Measurements from ENCODE around the gene ATG13.

ATG13 gene

DNA sequence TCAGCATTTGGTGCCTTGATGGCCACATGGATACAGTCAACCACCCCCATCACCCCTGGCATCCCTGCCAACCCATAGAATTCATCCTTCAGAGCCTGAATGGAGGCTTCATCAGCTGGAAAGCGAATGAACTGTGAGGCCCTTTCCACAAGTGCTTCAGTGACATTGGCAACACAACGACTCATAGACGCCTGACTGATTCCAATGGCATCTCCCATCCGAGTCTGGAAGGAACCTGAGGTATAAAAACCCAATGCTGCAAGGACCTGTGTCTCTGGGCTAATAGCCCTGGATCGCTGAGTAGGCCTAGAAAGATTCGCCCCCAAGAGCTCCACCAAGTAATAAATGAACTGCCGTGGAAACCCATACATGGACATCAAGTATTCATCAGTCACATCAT is 1.6 kb upstream of the ATG13 start:
- peaks cover 10% of the 10 kb centered on the region for H3K4me1 ChIP-seq (ENCODE audit: control insufficient read depth, insufficient read depth, low read length)
- no peaks in the 10 kb centered on the region for H3K27me3 ChIP-seq (ENCODE audit: control insufficient read depth, insufficient read depth, low read length)
- no peak overlapping the region for H3K4me3 ChIP-seq (ENCODE audit: low read length)
- H3K9ac ChIP-seq (ENCODE audit: low read length), result no peak overlapping the region
- no peaks in the 10 kb centered on the region for H3K36me3 ChIP-seq (ENCODE audit: control insufficient read depth, insufficient read depth, low read length)
- H3K27ac ChIP-seq (ENCODE audit: low read depth, low read length), result no peak overlapping the region

DNA sequence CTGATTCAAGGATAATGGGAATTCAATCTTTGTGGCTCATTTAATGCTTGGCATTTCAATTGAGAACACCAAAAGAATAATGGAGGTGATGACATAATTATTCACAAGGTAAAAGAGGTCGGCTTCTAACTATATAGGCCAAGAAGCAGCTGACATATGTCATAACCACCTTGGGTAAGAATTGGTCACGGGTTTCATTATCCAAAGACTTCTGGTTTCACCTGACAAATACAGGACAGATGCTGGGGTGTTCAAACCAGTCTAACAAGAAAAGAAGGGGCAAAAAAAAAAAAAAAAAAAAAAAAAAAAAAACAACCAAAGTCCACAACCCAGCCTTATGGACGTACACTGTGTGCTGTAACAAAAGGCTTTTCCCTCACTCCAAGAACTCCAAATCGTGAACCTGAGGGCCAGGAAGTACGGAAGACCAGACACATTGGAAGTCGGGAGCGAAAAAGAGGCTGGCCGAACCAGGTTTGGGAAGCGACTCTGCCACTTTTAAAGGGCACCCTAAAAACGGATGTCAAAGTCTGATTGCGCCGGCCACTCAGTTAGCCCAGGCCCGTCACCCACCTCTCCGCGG is 711 bp upstream of the ATG13 start:
- Histone ChIP-seq H3K27me3 (ENCODE audit: control insufficient read depth, insufficient read depth, low read length) (no peaks in the 10 kb centered on the region), H3K9ac (ENCODE audit: low read length) (peak overlapping the region; percentile 68), H3K27ac (ENCODE audit: low read depth, low read length) (peak overlapping the region; percentile 96), H3K4me3 (ENCODE audit: low read length) (peak overlapping the region; percentile 100), H3K36me3 (ENCODE audit: control insufficient read depth, insufficient read depth, low read length) (no peaks in the 10 kb centered on the region), H3K4me1 (ENCODE audit: control insufficient read depth, insufficient read depth, low read length) (peaks cover 10% of the 10 kb centered on the region)

DNA sequence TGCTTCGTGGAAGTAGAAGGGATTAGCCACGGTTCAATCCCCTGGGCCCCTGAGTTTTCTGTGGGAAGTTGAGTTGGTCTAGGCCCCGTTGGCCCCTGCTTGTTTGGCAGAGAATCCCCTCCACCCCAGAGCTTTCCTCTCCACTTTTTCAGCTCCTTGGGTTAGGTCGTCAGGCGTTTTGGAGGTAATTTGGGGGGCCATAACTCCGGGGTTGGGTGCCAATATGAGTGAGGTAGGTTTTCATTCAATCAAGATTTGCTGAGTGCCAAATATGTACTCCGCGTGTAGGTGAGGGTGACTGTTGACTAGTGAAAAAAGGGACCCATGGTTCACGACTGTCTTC is 590 bp downstream of the ATG13 start:
- Histone ChIP-seq H3K27me3 (ENCODE audit: control insufficient read depth, insufficient read depth, low read length) (no peaks in the 10 kb centered on the region), H3K9ac (ENCODE audit: low read length) (peak overlapping the region; percentile 99), H3K36me3 (ENCODE audit: control insufficient read depth, insufficient read depth, low read length) (no peaks in the 10 kb centered on the region), H3K4me3 (ENCODE audit: low read length) (peak overlapping the region; percentile 100), H3K27ac (ENCODE audit: low read depth, low read length) (peak overlapping the region; percentile 96), H3K4me1 (ENCODE audit: control insufficient read depth, insufficient read depth, low read length) (peaks cover 10% of the 10 kb centered on the region)

DNA sequence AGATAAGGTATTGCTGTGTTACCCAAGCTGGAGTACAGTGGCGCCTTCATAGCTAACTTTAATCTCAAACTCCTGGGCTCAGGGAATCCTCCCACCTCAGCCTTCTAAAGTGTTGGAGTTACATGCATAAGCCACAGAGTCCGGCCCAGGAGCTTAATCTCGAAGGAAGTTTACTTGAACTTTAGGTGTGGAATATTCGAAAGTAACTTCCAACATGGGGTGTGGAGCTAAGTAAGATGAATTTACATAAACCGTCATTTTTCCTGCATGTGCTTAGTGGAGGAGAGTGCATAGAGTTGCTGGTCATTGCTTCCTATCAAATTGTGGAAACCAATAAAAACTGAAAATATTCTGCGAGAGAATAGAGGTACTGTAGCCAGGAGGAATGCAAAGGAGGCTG is 1.5 kb downstream of the ATG13 start:
- H3K9ac ChIP-seq (ENCODE audit: low read length), result no peak overlapping the region
- H3K4me1 ChIP-seq (ENCODE audit: control insufficient read depth, insufficient read depth, low read length), result peaks cover 10% of the 10 kb centered on the region
- H3K27ac ChIP-seq (ENCODE audit: low read depth, low read length), result no peak overlapping the region
- no peak overlapping the region for H3K4me3 ChIP-seq (ENCODE audit: low read length)
- H3K36me3 ChIP-seq (ENCODE audit: control insufficient read depth, insufficient read depth, low read length), result no peaks in the 10 kb centered on the region
- no peaks in the 10 kb centered on the region for H3K27me3 ChIP-seq (ENCODE audit: control insufficient read depth, insufficient read depth, low read length)

DNA sequence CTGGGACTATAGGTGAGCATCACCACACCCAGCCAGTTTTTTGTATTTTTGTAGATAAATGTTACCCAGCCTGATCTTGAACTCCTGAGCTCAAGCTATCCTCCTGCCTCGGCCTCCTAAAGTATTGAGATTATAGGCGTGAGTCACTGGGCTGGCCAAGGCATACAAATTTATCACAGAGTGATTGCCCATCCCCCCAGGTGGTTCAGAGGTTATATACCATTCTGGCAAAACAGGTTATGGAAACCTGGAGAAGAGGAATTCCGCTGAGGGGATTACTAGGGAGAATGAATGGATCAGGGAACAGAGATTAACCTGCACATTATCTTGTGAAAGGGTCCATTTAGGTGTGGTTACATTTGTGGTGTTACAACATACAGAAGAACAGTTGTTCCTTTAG is 8.1 kb downstream of the ATG13 start:
- H3K27me3 ChIP-seq (ENCODE audit: control insufficient read depth, insufficient read depth, low read length), result no peaks in the 10 kb centered on the region
- H3K9ac ChIP-seq (ENCODE audit: low read length), result no peak overlapping the region
- peaks cover 12% of the 10 kb centered on the region for H3K36me3 ChIP-seq (ENCODE audit: control insufficient read depth, insufficient read depth, low read length)
- no peak overlapping the region for H3K27ac ChIP-seq (ENCODE audit: low read depth, low read length)
- no peaks in the 10 kb centered on the region for H3K4me1 ChIP-seq (ENCODE audit: control insufficient read depth, insufficient read depth, low read length)
- H3K4me3 ChIP-seq (ENCODE audit: low read length), result no peak overlapping the region

DNA sequence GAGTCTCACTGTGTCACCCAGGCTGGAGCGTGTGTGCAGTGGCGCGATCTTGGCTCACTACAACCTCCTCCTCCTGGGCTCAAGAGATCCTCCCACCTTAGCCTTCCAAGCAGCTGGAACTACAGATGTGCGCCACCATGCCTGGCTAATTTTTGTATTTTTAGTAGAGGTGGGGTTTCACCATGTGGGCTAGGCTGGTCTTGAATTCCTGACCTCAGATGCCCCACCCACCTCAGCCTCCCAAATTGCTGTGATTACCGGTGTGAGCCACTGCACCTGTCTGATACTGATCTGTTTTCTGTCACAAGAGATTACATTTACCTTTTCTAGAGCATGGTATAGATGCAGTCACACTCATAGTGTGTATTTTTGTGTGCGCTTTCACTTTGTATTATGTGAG is 11.6 kb downstream of the ATG13 start:
- Histone ChIP-seq H3K4me1 (ENCODE audit: control insufficient read depth, insufficient read depth, low read length) (no peaks in the 10 kb centered on the region), H3K27me3 (ENCODE audit: control insufficient read depth, insufficient read depth, low read length) (no peaks in the 10 kb centered on the region), H3K27ac (ENCODE audit: low read depth, low read length) (no peak overlapping the region), H3K9ac (ENCODE audit: low read length) (no peak overlapping the region), H3K4me3 (ENCODE audit: low read length) (no peak overlapping the region), H3K36me3 (ENCODE audit: control insufficient read depth, insufficient read depth, low read length) (peaks cover 12% of the 10 kb centered on the region)

DNA sequence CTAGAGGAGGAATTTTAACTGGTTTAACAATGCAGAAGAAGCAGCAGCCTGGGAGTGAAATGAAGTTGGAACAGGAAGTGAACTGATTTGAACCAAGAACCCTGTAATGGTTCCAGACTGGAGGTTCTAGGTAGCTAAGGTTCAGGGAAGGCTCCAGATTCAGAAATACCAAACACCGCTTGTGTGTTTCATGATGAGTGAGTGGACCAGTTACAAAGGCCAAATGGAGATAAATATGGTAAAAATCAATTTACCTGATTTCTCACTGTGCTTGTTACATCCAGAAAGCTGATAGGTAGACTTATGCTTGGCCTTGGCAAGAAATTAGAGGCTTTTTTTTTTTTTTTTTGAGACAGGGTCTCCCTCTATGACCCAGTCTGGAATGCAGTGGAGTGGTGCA is 12.9 kb downstream of the ATG13 start:
- Histone ChIP-seq H3K27ac (ENCODE audit: low read depth, low read length) (no peak overlapping the region), H3K4me3 (ENCODE audit: low read length) (no peak overlapping the region), H3K9ac (ENCODE audit: low read length) (no peak overlapping the region), H3K4me1 (ENCODE audit: control insufficient read depth, insufficient read depth, low read length) (no peaks in the 10 kb centered on the region), H3K36me3 (ENCODE audit: control insufficient read depth, insufficient read depth, low read length) (peaks cover 8% of the 10 kb centered on the region), H3K27me3 (ENCODE audit: control insufficient read depth, insufficient read depth, low read length) (no peaks in the 10 kb centered on the region)

DNA sequence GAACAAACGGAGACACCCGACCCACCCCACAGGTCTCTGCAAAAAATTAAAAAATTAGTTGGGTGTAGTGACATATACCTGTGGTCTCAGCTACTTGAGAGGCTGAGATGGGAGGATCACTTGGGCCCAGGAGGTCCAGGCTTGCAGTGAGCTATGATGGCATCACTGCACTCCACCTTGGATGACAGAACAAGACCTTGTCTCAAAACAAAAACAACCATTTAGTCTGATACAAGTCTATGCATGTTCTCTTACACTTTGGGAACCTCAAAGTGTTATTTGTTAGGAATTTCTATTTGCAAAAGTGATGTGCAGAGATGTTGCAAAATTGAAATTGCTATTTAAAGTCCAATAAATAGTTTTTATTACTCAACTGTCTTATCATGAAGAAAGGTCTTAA is 14.3 kb downstream of the ATG13 start:
- H3K9ac ChIP-seq (ENCODE audit: low read length), result no peak overlapping the region
- H3K36me3 ChIP-seq (ENCODE audit: control insufficient read depth, insufficient read depth, low read length), result peaks cover 3% of the 10 kb centered on the region
- no peak overlapping the region for H3K27ac ChIP-seq (ENCODE audit: low read depth, low read length)
- no peaks in the 10 kb centered on the region for H3K4me1 ChIP-seq (ENCODE audit: control insufficient read depth, insufficient read depth, low read length)
- no peaks in the 10 kb centered on the region for H3K27me3 ChIP-seq (ENCODE audit: control insufficient read depth, insufficient read depth, low read length)
- H3K4me3 ChIP-seq (ENCODE audit: low read length), result no peak overlapping the region

DNA sequence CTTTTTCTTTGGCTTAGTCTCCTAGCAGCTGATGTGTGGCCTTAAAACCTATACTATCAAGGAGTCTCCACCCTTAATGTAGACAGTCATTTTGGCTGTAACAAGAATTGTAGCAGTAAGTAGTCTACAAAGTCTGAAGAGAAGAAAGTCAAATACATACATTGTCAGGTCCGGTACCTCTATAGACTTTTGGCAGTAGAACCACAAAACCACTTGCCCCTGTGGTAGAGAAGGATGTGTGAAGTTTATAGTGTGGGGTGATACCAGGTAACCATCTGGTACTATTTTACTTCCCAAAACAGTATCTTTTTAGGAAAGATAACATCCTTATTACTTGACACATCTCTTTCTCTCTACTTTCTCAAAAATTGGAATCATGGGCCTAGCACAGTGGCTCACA is 15.1 kb downstream of the ATG13 start:
- Histone ChIP-seq H3K27ac (ENCODE audit: low read depth, low read length) (no peak overlapping the region), H3K27me3 (ENCODE audit: control insufficient read depth, insufficient read depth, low read length) (no peaks in the 10 kb centered on the region), H3K36me3 (ENCODE audit: control insufficient read depth, insufficient read depth, low read length) (peaks cover 3% of the 10 kb centered on the region), H3K4me3 (ENCODE audit: low read length) (no peak overlapping the region), H3K9ac (ENCODE audit: low read length) (no peak overlapping the region), H3K4me1 (ENCODE audit: control insufficient read depth, insufficient read depth, low read length) (no peaks in the 10 kb centered on the region)

DNA sequence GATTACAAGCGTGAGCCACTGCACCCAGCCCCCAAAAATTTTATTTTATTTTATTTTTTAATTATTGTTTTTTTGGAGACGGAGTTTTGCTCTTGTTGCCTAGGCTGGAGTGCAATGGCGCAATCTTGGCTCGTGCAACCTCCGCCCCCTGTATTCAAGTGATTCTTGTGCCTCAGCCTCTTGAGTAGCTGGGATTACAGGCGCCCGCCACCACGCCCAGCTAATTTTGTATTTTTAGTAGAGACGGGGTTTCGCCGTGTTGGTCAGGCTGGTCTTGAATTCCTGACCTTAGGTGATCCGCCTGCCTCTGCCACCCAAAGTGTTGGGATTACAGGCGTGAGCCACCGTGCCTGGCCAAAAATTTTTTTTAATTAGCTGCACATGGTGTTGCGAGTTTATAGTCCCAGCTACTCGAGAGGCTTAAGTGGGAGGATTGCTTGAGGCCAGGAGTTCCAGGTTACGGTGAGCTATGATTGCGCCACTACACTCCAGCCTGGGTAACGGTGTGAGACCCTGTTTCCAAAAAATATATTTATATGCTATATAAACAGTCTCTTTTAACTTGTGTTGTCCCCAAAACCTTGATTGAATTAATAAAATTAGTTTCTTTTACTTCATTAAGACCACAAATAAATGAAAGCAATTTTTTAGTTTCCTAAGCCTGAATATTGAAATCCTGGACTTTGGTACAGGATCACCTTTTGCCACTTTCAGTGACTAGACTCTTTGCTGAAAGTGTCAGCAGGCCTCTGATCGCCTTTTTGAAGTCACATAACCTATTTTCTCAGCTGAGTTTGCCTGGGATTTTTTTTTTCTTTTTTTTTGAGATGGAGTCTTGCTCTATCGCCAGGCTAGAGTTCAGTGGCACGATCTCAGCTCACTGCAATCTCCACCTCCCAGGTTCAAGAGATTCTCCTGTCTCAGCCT is 16.2 kb downstream of the ATG13 start:
- Histone ChIP-seq H3K27ac (ENCODE audit: low read depth, low read length) (no peak overlapping the region), H3K27me3 (ENCODE audit: control insufficient read depth, insufficient read depth, low read length) (no peaks in the 10 kb centered on the region), H3K4me1 (ENCODE audit: control insufficient read depth, insufficient read depth, low read length) (no peaks in the 10 kb centered on the region), H3K9ac (ENCODE audit: low read length) (no peak overlapping the region), H3K4me3 (ENCODE audit: low read length) (no peak overlapping the region), H3K36me3 (ENCODE audit: control insufficient read depth, insufficient read depth, low read length) (peaks cover 3% of the 10 kb centered on the region)

DNA sequence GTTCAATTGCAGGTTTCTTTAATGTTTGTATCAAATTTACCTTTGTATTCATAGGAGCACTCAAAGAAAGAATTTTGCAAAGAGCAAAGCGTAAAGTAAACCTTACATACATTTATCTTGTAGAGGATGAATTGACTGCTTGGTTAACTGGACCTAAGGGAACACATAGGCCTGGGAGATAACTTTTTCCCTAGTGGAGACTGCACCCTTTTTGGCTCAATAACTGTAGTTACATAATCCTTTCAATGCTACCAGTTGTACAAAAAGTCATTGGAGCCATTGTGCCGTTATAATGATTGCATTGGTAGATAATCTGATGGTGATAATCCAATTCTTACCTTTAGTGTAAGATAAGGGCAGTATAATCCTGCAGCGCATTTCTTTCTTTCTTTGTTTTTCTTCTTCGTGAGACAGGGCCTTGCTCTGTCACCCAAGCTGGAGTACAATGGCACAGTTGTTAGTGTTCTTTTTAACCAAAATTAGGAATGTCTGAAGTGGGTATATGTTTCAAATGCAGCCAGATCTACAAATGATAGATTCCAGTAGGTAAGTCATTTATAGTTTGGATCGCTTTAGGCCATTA is 18.3 kb downstream of the ATG13 start:
- H3K36me3 ChIP-seq (ENCODE audit: control insufficient read depth, insufficient read depth, low read length), result no peaks in the 10 kb centered on the region
- no peak overlapping the region for H3K4me3 ChIP-seq (ENCODE audit: low read length)
- no peaks in the 10 kb centered on the region for H3K4me1 ChIP-seq (ENCODE audit: control insufficient read depth, insufficient read depth, low read length)
- no peak overlapping the region for H3K9ac ChIP-seq (ENCODE audit: low read length)
- no peak overlapping the region for H3K27ac ChIP-seq (ENCODE audit: low read depth, low read length)
- H3K27me3 ChIP-seq (ENCODE audit: control insufficient read depth, insufficient read depth, low read length), result no peaks in the 10 kb centered on the region

DNA sequence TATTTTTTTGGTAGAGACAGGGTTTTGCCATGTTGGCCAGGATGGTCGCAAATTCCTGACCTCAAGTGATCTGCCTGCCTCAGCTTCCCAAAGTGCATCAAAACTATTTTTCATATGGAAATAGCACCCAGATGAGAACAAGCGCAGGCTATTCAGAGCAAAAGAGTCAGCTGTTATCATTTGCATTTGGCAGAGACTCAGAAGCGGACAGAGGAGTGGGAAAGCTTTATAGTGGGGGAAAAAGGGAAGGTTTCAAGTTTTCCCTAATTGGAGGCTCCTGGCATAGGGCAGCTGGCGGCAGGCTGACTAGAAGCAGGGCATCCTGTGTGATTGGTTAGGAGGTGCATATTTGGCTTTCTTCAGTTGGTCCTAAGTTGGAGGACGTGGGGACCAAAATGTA is 20.2 kb downstream of the ATG13 start:
- H3K4me1 ChIP-seq (ENCODE audit: control insufficient read depth, insufficient read depth, low read length), result no peaks in the 10 kb centered on the region
- no peak overlapping the region for H3K9ac ChIP-seq (ENCODE audit: low read length)
- H3K27me3 ChIP-seq (ENCODE audit: control insufficient read depth, insufficient read depth, low read length), result no peaks in the 10 kb centered on the region
- H3K27ac ChIP-seq (ENCODE audit: low read depth, low read length), result no peak overlapping the region
- H3K36me3 ChIP-seq (ENCODE audit: control insufficient read depth, insufficient read depth, low read length), result no peaks in the 10 kb centered on the region
- no peak overlapping the region for H3K4me3 ChIP-seq (ENCODE audit: low read length)

All from rectal smooth muscle tissue (tissue), 1 donor.